GM21515 (cell line): ENCODE data around the gene SMIM20.

Experiments
- ATAC-seq: cut with Tn5 transposase; IDR thresholded peaks from one replicate; pipeline ENCODE4 v1.9.1; 2021; ENCODE audit not compliant: unreplicated experiment

The SMIM20 gene

DNA sequence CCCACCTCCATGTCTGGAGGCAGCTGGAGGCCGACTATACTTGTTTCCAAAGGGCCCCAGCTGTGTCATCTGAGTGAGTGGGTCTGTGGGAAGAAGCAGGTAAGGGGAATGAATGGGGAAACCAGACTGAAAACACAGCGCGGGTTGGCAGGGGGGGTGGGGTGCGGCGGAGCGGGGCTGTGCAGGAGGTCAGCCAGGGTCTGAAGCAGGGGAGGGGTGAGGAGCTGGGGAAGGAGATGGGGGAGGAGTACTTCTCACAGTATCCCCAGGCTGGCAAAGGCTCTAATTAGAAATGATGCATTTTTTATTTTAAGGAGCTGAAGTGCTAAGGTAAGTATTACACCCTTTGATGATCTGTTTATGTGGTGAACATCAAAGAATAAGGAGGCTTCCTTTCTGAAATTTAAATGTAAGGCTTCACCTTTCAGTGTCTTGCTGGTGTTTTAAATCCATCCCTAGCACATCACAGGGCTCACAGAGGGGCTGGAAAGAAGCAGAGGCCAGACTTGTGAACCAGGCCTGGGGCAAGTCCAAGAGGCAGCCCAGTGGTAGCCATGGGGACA lies 37.5 kb downstream of the SMIM20 start:
- ATAC-seq: no peak

GRCh38 chr4:25953740-25954139 lies 39.7 kb downstream of the SMIM20 start:
- ATAC-seq: no peak

DNA sequence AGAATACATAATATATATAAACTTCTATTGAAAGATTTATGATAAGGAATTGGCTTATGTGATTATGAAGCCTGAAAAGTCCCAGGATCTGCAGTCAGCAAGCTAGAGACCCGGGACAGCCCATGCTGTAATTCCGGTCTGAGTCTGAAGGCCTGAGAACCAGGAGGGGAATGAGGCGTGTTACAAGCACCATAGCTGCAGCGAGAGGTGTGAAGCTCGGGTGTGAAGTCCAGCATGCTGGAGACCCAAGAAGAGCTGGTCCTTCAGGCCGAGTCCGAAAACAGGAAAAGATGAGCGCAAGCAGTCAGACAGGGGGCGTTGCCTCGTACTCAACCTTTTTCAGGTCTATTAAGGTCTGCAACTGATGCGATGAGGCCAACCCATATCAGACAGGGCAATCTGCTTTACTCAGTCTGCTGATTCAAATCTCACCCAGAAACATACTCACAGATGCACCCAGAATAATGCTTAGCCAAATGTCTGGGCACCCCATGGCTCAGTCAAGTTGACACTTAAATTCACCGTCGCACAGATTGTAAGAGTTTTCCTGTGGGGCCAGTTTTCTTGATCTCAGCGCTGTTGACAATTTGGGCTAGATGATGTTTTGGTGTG lies 40.4 kb downstream of the SMIM20 start:
- no peak for ATAC-seq

DNA sequence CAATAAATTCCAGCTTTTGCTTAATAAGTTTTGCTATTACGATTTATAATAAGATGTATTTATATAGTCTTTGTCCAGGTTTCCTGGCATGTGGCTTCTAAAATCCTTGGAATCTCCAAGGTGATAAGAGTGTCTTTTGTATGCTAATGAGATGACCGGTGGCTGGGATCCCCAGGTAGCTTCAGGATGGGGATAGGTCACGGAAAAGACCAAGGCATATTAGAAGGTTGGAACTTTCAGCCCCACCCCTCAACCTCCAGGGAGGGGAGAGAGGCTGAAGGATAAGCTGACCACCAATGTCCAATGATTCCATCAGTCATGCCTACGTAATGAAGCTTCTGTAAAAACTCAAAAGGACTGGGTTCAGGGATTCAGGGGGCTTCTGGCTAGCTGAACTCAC lies 41.7 kb downstream of the SMIM20 start:
- no peak for ATAC-seq

- no peak for ATAC-seq
Observed at GRCh38 chr4:25956260-25956659, 42.2 kb downstream of the SMIM20 start.

GRCh38 chr4:25958110-25958509 lies 44.1 kb downstream of the SMIM20 start:
- no peak for ATAC-seq

GRCh38 chr4:25962393-25962792 lies 48.4 kb downstream of the SMIM20 start:
- no peak for ATAC-seq

- ATAC-seq: no peak
Observed at GRCh38 chr4:25965629-25966028, 51.6 kb downstream of the SMIM20 start.

DNA sequence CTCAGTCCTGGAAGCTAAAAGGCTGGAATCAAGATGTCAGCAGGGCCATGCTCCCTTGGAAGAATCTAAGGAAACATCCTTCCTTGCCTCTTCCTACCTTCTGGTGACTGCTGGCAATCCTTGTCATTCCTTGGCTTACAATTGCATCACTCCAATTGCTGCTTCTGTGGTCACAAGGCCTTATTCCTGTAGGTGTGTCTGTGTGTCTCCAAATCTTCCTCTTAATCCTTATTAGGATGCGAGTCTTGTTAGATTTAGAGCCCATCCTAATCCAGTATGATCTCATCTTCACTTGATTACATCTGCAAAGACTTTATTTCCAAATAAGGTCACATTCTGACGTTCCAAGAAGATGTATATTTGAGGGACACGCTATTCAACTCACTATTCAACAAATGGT lies 52.2 kb downstream of the SMIM20 start:
- ATAC-seq: no peak

GRCh38 chr4:25969374-25970155 lies 55.5 kb downstream of the SMIM20 start:
- no peak for ATAC-seq

- no peak for ATAC-seq
Observed at GRCh38 chr4:25970226-25970675, 56.2 kb downstream of the SMIM20 start.

- no peak for ATAC-seq
Observed at GRCh38 chr4:25970691-25971432, 56.8 kb downstream of the SMIM20 start.

- no peak for ATAC-seq
Observed at GRCh38 chr4:25972366-25972765, 58.3 kb downstream of the SMIM20 start.

DNA sequence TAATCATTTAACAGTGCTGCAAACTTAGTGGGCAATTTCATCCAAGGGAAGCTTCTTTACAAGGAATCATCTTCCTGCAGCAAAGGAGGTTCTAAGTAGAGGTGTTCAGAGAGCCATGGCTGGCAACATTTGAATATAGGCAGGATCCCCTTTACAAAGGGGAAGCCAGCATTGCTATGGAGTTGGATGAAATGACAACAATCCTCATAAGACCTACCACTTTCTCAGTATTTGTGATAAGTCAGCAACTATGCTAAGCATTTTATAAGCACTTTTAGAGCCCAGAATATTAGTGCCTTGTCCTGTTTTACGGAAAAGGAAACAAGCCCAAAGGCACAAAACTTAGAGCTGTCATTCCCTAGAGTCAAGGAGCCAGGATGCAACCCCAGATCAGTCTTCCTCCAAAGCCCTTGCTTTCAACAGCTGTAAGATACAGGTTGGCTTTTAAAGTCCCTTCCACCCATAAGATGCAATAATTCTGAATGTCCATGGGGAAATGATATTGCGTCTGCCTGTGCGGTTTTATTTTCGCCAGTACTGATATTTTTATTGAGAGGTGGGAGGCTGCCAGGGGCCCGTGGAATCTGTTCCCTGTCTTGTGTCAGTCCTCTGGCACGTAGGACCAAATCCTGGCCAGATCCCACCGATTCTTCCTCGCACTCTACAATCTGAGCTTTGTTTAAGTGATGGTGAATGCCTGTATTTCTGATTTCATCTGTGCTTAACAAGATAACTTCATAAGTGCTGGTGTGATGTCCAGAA lies 59.1 kb downstream of the SMIM20 start:
- ATAC-seq: no peak

- ATAC-seq: no peak
Observed at GRCh38 chr4:25976780-25977179, 62.8 kb downstream of the SMIM20 start.

- no peak for ATAC-seq
Observed at GRCh38 chr4:25977397-25978170, 63.6 kb downstream of the SMIM20 start.

- ATAC-seq: no peak
Observed at GRCh38 chr4:25978327-25978726, 64.3 kb downstream of the SMIM20 start.
